NCI-H345 (cell line): ENCODE data around the gene COG8.
"Not testable (repeated sequence)": the region's sequence is repeated elsewhere in the genome, so short reads cannot be mapped to it uniquely, and the experiment has no call there.

Experiments
- DNase-seq: peaks from one replicate; lab custom pipeline; 2025; lab: John Stamatoyannopoulos, UW

The COG8 gene

DNA sequence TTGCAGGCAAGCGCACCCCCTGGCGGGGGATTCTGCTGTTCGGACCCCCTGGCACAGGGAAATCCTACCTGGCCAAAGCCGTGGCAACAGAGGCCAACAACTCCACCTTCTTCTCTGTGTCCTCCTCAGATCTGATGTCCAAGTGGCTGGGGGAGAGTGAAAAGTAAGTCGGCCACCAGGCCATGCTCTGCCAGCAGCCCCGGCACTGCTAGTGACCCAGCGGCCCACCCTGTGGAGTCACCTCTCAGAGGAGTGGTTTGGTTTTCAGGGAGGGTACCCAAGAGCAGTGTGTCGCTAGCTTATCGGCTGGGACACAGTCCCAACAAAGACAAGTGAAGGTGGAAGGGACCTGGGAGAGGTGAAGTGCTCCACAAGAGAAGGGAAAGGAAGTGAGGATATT is 20.0 kb downstream of the COG8 start:
- no peak for DNase-seq

DNA sequence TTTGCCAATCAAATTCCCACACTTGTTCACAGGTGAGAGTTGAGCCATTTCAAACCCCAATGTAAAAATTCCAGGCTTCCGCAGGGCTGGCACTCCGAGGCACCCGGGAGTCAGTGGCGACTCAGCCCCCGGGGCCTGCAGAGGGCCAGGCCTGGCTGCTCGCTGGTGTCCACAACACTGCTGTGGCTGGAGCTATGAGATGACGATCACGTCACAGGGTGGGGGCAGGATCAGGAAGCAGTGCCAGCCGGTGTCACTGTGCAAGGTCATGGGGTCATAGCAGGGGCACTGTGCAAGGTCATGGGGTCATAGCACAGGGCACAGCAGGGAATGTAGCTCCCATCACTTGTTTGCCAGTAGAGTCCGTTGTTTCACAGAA is 20.5 kb downstream of the COG8 start:
- no peak for DNase-seq

DNA sequence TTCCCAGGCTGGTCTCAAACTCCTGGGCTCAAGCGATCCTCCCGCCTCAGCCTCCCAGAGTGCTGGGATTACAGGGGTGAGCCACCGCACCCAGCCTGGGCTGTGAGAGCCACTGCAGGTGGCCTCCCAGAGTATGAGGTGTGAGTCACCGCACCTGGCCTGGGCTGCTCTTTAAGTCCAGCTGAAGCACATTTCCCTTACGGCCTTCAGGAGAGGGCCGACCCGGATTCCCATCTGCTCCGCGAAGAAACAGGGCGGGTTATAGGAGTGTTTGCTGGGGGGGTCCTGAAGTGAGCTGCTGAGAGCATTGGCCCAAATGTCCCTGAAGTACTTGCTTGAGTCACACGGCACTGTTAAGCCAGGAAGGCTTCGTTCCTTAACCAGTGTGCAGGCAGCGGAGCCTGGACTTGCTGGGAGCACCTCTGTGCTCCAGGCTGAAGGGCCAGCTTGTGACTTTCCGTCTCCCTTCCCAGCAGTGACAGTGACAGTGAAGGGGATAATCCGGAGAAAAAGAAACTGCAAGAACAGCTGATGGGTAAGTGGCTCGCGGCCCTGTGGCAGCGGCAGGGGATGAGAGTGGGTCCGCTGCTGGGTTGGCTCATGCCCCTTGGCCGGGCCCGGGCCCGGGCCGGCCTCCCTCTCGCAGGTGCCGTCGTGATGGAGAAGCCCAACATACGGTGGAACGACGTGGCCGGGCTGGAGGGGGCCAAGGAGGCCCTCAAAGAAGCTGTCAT is 21.0 kb downstream of the COG8 start:
- no peak for DNase-seq

DNA sequence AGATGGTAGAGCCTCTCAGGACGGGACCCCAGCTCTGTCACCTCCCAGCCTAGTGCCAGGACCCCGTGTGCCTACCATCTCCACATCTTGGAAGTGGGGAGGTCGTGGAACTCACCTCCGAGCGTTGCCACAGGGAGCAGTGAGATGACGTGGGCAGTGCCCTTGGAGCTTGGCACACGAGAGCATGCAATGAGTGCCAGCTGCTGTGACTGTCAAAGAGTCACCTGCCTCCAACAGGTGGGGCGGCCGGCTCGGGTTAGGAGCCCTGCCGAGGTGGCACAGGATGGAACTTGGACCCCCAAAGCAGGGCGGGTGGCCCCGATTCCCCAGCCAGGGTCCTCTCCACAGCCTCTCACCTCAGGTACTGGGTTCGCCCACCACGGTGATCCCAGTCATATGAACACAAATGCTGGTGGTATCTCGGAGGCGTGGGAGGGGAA is 22.7 kb downstream of the COG8 start:
- DNase-seq: no peak

DNA sequence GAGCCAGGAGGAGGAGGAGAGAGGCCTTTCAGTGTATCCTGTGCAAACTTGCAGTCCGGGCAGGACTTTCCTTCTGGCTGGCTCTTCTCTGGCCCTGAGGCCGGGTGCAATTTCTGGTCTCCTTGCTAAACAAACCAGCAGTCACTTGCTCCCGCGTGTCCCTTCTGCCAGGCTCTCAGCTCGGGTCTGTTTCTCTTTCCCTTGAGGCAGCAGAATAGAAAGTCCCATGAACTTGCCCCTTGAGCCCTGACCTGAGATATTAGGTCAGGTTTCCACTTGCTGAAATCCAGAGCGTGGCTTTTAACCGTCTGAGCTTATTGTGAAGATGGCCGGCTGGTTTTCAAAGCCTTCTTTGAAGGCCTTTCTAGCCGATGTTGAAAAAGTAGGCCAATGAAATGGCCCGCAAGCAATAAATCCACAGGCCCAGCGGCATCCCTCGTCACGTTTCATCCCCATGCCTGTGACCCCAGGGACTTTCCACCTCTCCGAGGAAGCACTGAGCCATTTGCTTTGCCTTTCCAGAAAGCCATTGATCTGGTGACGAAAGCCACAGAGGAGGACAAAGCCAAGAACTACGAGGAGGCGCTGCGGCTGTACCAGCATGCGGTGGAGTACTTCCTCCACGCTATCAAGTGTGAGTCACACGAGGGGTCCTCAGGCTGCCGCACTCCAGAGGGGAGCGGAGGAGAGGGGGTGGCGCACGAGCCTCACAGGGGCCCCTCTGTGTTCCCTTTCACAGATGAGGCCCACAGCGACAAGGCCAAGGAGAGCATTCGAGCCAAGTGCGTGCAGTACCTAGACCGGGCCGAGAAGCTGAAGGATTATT is 23.7 kb downstream of the COG8 start:
- no peak for DNase-seq

DNA sequence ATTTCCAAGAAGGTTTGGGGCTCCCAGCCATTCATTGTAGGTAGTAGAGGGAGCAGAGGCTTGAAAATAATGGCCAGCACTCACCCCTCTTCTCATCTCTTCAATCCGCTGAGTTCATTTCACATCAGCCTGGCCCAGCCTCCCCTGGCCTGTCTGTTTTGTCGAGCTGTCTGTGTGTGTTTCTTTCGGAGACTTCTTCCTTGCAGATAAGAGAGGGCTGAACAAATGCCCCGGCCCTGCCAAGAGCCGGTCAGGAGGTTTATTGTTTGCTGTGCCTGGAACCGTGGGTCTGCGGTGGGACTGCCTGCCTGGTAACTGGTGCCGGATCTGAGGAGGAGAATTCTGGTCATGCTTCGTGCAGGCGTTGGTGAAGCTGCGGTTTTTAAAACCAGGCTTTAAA is 24.8 kb downstream of the COG8 start:
- no peak for DNase-seq

DNA sequence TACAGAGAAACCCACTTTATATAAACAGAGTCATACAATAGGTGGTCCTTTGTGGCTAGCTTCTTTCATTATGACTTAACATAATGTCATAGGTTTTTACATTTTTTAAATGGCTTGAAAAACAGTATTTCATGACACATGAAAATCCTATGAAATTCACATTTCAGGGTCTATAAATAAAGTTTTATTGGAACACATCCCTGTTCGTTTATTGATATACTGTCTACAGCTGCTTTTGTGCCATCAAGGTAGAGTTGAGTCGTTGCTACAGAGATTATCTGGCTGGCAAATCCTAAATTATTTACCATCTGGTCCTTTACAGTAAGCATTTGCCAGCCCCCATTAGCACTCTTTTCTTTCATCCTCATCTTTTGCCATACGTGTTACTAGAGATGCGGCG is 25.9 kb downstream of the COG8 start:
- no peak for DNase-seq

DNA sequence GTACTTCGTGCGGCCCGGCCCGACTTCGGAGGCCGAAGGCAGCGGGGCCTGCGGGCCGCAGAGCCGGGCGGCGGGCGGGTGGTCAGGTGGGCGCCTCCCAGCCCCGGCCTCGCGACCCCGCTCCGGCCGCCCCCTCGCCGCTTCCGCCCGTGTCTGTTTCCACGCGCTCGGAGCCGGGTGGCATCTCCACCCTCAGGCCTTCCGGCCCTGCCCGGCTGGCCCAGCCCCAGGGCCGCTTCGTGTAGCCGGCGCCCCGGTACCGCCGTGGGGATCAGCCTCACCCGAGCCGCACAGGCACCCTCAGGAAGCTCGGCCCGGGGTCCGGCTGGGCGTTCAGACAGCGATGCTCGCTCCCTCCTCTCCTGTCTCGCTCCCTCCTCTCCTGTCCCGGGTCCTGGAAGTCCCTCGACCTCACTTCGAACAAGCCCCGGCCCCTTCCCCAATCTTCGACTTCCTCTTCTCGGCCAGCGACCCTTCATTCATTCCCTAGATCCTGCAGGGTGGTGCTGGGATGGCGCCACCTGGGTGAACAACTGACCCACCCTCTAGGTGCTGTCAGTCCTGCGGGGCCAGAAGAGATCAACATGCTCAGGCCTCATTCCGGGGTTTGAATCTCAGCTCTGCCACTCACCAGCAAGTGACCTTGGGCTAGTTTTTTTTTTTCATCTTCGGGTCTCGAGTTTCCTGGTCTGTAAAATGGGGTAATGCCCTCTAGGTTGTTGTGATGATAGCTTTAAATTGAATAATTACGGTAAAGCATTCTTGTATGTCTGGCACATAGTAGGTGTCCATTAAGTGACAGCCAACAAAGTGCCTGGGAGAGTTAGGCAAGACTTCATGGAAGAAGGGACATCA is 27.6 kb downstream of the COG8 start:
- DNase-seq: peak; percentile 11

DNA sequence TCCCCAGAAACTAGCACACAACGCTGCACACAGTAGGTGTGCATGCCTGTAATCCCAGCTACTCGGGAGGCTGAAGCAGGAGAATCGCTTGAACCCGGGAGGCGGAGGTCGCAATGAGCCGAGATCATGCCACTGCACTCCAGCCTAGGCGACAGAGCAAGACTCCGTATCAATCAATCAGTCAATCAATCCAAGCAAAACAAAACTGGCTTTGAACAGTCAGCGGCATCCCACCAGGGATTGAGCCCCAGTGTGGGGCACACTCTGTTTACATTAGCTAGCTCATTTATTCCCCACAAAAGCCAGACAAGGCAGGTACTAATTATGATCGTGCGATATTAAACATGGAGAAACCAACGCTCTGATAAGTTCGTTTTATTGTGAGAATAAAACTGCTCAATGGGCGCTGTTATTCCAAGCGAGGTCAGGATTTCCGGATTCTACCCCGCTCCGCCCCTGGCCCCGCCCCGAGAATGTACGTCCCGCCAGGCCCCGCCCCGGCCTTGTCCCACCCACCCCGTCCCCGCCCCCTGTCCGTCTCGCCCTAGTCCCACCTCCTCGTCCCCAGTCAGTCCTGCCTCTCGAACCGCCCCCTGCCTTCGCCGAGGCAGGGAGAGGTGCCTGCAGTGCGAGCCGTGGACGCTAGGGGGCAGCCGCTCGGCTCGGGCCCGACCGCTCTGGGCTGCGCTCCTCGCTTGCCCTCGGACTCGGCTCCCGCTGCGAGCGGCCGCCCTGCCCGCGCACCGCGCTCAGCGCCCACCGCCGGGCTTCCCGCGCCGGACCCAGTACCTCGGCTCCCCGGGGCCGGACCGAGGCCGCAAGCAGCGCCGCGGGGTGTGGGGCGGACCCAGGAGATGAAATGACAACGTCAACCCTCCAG is 28.5 kb downstream of the COG8 start, which contains the start of gene VPS4A:
VPS4A (plus strand) TSS at position 698 of the 880 bp plus-strand sequence; CDS start at position 860, 162 bp downstream.
- DNase-seq: peak; percentile 92

DNA sequence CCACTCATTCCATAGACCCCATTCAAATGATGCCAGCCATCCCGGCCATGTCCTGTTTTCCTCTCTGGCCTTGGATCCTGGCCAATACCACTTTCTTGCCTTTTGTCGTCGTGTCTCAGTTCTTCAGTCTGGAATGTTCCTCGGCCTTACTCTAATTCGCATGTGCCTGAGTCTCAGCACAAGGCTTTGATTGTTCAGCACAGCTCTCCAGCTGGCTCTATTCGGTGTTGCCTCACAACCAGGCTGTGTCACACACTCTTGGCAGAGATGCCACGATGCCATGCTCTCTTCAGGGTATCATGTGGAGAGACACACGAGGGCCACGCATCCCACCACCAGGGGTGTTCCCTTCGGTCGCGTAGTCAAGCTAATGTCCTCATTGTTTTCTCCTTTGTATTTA is 30.0 kb downstream of the COG8 start:
- no peak for DNase-seq

DNA sequence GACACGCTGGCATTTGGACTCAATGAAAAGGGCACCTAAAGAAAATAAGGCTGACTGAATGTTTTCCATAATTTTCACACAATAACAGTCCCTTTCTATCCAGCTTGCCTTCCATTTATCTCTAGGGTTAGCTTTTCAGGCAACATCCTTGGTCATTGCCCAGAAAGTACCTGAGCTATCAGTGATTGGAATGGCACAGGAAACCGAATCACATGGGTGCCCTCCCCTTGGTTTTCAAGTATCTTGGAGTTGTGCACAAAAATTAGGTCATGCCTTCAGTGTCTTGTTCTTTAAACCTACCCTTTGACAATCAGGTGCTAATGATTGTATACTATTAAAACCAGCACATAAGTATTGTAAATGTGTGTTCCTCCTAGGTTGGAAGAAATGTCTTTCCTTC is 31.5 kb downstream of the COG8 start:
- no peak for DNase-seq

DNA sequence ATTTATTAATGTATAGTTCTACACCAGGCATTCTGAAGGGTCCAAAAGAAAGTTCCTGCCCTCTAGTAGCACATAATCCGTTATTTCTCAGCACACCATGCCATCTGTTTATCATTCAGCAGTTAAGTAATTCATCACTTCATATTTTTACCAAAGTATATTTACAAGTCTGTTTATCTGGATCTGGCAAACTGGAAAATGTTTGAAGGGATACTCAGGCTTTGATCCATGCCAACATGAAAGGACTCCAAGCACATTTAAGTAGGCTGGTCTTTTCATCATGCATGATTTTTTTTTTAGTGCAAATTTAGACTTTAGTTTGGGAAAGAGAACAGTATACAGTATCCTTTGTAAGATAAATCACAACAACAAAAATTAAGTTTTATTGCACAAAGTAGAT is 32.3 kb downstream of the COG8 start:
- DNase-seq: no peak

DNA sequence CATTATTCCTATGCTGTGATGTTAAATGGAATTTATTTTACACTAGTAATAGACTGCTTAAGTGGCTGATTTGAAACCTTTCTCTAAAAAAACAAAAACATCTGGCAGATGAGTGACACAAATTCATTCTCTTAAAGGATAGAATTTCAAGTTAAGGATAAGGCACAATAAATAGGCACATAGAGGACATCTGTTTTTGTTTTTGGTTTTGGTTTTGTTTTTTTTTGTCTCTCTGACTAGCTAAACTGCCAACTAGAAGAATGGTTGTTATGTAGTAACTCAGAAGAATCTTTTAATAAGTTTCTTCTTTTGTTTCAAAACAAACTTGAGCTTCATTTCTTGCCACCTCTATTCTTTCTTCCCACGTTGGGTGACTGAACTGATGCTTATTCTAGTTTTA is 33.3 kb downstream of the COG8 start:
- no peak for DNase-seq

DNA sequence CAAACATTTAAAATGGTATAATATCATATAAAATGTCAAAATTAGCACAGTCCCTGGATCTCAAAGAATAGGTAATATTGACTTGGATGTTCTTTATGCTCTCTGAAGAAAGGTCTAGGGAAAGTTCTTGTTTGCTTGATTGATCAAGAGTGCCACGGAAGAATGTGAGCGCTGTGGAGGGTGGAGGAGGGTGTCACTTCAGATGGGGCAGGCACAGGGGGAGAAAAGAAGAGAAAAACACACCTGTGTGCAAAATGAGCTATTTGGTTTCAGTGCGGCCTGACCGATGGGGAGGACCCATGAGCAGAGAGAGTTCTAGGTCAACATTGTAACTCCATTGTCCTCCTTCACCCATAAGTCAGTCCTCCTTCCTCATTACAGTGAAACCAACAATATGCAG is 37.1 kb downstream of the COG8 start:
- no peak for DNase-seq

DNA sequence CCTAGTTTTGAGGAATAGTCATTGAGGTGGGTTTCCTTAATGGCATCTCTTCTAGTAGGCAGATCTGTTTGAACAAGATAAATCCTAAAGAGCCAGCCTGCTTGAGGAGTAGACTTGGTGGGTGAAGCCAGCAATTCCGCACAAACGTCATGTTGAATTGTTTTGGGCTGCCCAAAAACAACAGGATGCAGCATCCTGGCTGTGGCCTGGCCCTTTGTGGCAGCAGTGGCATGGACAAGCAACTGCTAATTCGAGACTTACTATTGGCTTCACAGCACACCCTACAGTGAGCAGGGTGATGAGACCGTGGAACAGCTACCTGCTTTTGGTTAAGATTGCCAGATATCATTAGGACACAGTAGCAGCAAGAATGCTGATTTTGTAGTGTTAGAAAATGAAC is 37.5 kb downstream of the COG8 start:
- no peak for DNase-seq

DNA sequence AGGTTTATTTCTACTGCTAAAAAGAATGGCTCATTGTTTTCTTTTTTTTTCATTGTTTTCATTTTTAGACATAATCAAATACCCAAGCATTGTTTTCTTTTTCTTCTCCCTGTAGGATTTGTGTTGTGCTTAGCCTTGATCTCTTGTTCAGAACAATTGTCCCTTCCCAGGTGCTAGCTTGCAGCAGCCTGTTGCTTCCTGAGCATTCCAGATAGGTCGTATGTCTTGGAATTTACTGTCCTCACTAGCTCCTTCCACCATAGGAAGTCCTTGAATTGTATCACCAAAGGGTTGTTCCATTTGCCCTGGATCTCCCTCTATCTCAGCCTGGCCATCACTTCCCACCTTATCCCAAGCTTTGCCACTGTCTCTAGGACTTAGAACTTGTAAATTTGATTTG is 38.2 kb downstream of the COG8 start:
- DNase-seq: no peak

DNA sequence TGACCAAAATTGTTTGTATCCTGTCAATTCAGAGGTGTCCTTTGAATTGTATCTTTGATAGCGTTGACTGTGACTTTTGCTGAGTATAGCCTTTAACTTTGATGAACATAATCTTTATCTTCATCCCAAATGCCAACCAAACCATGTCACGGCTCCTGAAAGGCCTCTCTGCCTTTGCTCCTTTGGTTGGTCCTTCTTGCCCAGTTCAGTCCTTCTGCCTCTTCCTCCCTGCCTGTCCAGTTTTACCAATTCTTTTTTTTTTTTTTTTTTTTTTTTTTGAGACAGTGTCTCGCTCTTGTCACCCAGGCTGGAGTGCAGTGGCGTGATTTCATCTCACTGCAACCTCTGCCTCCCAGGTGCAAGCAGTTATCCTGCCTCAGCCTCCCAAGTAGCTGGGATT is 41.1 kb downstream of the COG8 start:
- no peak for DNase-seq

DNA sequence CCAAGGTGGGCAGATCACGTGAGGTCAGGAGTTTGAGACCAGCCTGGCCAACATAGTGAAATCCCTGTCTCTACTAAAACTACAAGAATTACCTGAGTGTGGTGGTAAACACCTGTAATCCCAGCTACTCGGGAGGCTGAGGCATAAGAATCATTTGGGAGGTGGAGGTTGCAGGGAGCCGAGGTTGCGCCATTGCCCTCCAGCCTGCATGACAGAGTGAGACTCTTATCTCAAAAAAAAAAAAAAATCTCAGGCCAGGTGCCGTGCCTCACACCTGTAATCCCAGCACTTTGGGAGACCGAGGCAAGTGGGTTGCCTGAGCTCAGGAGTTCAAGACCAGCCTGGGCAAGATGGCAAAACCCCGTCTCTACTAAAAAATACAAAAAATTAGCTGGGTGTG is 42.6 kb downstream of the COG8 start:
- not testable (repeated sequence) for DNase-seq

DNA sequence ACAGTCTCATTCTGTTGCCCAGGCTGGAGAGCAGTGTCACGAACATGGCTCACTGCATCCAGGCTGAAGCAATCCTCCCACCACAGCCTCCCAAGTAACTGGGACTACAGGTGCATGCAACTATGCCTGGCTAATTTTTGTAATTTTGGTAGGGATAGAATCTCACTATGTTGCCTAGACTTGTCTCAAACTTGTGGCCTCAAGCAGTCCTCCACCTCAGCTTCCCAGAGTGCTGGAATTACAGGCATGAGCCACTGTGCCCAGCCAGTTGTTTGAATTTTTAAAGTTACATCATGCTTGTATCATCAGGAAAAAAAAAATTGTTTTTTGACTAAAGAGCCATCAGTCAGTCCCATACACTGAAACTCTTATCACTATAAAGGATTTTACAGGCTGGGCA is 45.3 kb downstream of the COG8 start:
- DNase-seq: no peak

DNA sequence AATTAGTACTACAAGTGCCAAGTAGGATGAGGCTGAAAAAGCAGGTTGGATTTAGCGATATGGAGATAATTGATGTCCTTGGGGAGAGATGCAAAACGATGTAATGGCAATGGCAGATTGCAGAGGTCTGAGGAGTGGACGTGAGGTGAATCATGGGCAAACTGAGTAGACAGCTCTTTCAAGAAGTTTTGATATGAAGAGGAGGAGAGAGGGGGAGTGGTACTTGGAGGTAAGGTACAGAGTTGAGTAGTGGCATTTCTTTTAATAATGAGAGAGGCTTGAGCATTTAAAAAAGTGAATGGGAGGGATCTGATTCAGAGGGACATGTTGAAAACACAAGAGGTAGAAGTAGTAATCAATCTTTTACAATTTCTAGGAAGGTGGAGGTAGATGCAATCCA is 46.0 kb downstream of the COG8 start:
- DNase-seq: no peak

DNA sequence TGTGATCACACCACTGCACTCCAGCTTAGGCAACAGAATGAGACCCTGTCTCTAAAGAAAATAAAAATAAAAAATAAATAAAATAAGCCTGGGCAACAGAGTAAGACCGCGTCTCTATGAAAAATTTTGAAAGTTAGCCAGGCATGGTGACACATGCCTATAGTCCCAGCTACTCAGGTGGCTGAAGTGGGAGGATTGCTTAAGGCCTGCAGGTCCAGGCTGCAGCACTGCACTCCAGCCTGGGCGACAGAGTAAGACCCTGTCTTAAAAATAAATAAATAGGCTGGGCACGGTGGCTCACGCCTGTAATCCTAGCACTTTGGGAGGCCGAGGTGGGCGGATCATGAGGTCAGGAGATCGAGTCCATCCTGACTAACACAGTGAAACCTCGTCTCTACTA is 47.7 kb downstream of the COG8 start:
- DNase-seq: not testable (repeated sequence)
